Urothelium cell line (cell line): ENCODE data around the gene PDAP1.
A peak's percentile ranks its signal among the peaks of the same experiment; 100 is the strongest.
"Not testable (repeated sequence)": the region's sequence is repeated elsewhere in the genome, so short reads cannot be mapped to it uniquely, and the experiment has no call there.

Experiments used
- DNase-seq: peaks from one replicate; pipeline ENCODE4 v3.0.0; 2011; ENCODE audit warnings: low spot score, mixed read lengths
- FAIRE-seq: peaks from 2 replicates; lab custom pipeline; 2011; peaks lifted over from hg19 to GRCh38; lab: Jason Lieb, UNC

Gene PDAP1

GRCh38 chr7:99380032-99380822, 28.2 kb downstream of the PDAP1 start:
- DNase-seq: no peak
- no peak for FAIRE-seq

GRCh38 chr7:99379693-99380031, 28.7 kb downstream of the PDAP1 start:
- FAIRE-seq, DNase-seq: not testable (repeated sequence)

- DNase-seq (no peak), FAIRE-seq (no peak)
These were observed 29.3 kb downstream of the PDAP1 start for GRCh38 chr7:99379043-99379577.

GRCh38 chr7:99375070-99375807, 33.2 kb downstream of the PDAP1 start:
- peak; percentile 97 for DNase-seq
- no peak for FAIRE-seq

GRCh38 chr7:99374111-99375064, 34.0 kb downstream of the PDAP1 start, which contains the start of gene ARPC1B:
ARPC1B (plus strand) TSS chr7:99374730; CDS start chr7:99385715, 10,985 bp downstream.
- FAIRE-seq (no peak), DNase-seq (peak; percentile 100)

- FAIRE-seq (no peak), DNase-seq (no peak)
These were observed 35.0 kb downstream of the PDAP1 start for GRCh38 chr7:99373091-99374066.

- FAIRE-seq (no peak), DNase-seq (no peak)
These were observed 35.9 kb downstream of the PDAP1 start for GRCh38 chr7:99372275-99373090.

GRCh38 chr7:99371376-99371920, 36.9 kb downstream of the PDAP1 start:
- DNase-seq: no peak
- FAIRE-seq: no peak

- FAIRE-seq: no peak
These were observed 38.5 kb downstream of the PDAP1 start for GRCh38 chr7:99369767-99370391.

GRCh38 chr7:99368750-99369389, 39.5 kb downstream of the PDAP1 start:
- no peak for DNase-seq
- FAIRE-seq: no peak

More at GRCh38 chr7:99369767-99370391, 38.5 kb downstream of the PDAP1 start:
- DNase-seq: no peak

GRCh38 chr7:99366646-99367045, 41.8 kb downstream of the PDAP1 start:
- FAIRE-seq (no peak), DNase-seq (no peak)

GRCh38 chr7:99365318-99366141, 42.9 kb downstream of the PDAP1 start:
- DNase-seq (peak; percentile 75), FAIRE-seq (no peak)

GRCh38 chr7:99363286-99363685, 45.1 kb downstream of the PDAP1 start:
- FAIRE-seq (no peak), DNase-seq (no peak)

- DNase-seq: no peak
- FAIRE-seq: no peak
These were observed 45.6 kb downstream of the PDAP1 start for GRCh38 chr7:99362801-99363200.

GRCh38 chr7:99359465-99360154, 48.8 kb downstream of the PDAP1 start:
- DNase-seq (no peak), FAIRE-seq (no peak)

- not testable (repeated sequence) for FAIRE-seq, DNase-seq
These were observed 49.9 kb downstream of the PDAP1 start for GRCh38 chr7:99358521-99358920.
